Cardiac fibroblast (primary cell): ENCODE data around the gene RHOXF2.
A peak's percentile ranks its signal among the peaks of the same experiment; 100 is the strongest.
"Not testable (repeated sequence)": the region's sequence is repeated elsewhere in the genome, so short reads cannot be mapped to it uniquely, and the experiment has no call there.

Source experiments
- DNase-seq, 2 donors: peaks; one replicate each; pipeline versions ENCODE4 v3.0.0 to v3.0.0-alpha.2; 2010; ENCODE audit warnings: low read depth in 2 of 2
- H3K4me3 ChIP-seq, 2 donors: replicated peaks in 1 of 2; 1 replicate in 1 of 2; 2 replicates in 1 of 2; pipeline ENCODE4 v1.5.1; 2011; ENCODE audit warnings: low read depth in 2 of 2, low read length in 2 of 2, mild to moderate bottlenecking in 2 of 2, moderate library complexity in 1 of 2
- CTCF ChIP-seq: IDR thresholded peaks from one replicate; pipeline ENCODE4 v1.5.1; 2011; ENCODE audit warnings: low read depth, mild to moderate bottlenecking, low read length, inconsistent platforms

Gene RHOXF2

GRCh38 chrX:120158313-120158712, at the start of gene RHOXF2:
Gene RHOXF2 (plus strand): TSS chrX:120158613. CDS start chrX:120158751, 138 bp downstream.
- H3K4me3 ChIP-seq, DNase-seq: not testable (repeated sequence)

- H3K4me3 ChIP-seq, result no peak overlapping the region
- no peak for TF ChIP-seq CTCF
- DNase-seq, result no peak
Measured at GRCh38 chrX:120109378-120109777, 49.0 kb upstream of the RHOXF2 start.

GRCh38 chrX:120111611-120112010, 46.8 kb upstream of the RHOXF2 start:
- H3K4me3 ChIP-seq, result no peak overlapping the region
- no peak for TF ChIP-seq CTCF
- DNase-seq, result peak in 1 of 2 donors; percentile 60

GRCh38 chrX:120115438-120115963, 42.9 kb upstream of the RHOXF2 start, which contains the start of gene RHOXF1:
Gene RHOXF1 (minus strand): TSS chrX:120115913. CDS start chrX:120115862, 51 bp downstream.
- no peak for DNase-seq
- no peak within 1 kb of the TSS for H3K4me3 ChIP-seq
- TF ChIP-seq CTCF, result no peak

GRCh38 chrX:120120223-120120622, 38.2 kb upstream of the RHOXF2 start:
- no peak for TF ChIP-seq CTCF
- no peak overlapping the region for H3K4me3 ChIP-seq
- DNase-seq, result no peak

- H3K4me3 ChIP-seq, result no peak overlapping the region
- peak in 1 of 2 donors; percentile 2 for DNase-seq
- TF ChIP-seq CTCF, result no peak
Measured at GRCh38 chrX:120125444-120125843, 33.0 kb upstream of the RHOXF2 start.

- not testable (repeated sequence) for DNase-seq, H3K4me3 ChIP-seq
Measured at GRCh38 chrX:120128306-120128846, 30.0 kb upstream of the RHOXF2 start.

- DNase-seq, result no peak
- H3K4me3 ChIP-seq, result no peak overlapping the region
- TF ChIP-seq CTCF, result no peak
Measured at GRCh38 chrX:120136128-120136527, 22.3 kb upstream of the RHOXF2 start.
